ENCODE results near the gene TRMT2A. TPM values are rescaled to one million over a fixed set of nuclear protein-coding genes. Genes with fewer than 3 reads are reported as not detected.
"Not testable (repeated sequence)": the region's sequence is repeated elsewhere in the genome, so short reads cannot be mapped to it uniquely, and the experiment has no call there.

The TRMT2A gene
- total RNA-seq, 1 donor from 2014 or later, result 44.8 TPM

DNA sequence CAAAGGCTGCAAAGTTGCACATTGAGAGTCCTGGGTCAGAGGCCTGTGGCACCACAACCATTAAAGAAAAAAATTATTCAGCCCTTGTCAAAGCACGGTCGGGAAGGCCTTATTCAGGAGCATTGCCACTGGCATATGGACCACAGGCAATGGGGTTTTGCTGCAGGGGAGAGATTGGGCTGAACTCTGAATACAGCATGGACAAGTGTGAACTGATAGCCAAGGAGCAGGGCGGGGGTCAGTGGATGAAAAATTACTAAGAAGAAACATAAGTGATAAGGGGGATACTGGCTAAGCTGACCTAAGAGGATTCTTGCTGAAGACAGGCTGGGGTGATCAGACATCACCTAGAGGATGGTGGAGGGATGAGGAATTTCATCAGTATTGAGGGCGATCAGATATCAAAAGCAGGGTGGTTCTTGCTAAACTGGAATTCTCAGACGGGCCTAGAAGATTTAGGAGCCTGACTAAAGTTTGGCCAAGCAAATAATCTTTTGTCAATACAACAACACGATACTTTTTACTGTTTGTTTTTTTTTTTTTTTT is 40.3 kb downstream of the TRMT2A start:
- Mint-ChIP-seq H3K27me3 (ENCODE audit: unreplicated experiment) (peaks cover 5% of the 10 kb centered on the region), H3K36me3 (ENCODE audit: low read depth, unreplicated experiment) (peaks cover 4% of the 10 kb centered on the region), H3K27ac (ENCODE audit: unreplicated experiment) (no peak overlapping the region), H3K4me1 (ENCODE audit: unreplicated experiment) (peaks cover 4% of the 10 kb centered on the region), H3K9me3 (ENCODE audit: unreplicated experiment) (no peaks in the 10 kb centered on the region), H3K4me3 (ENCODE audit: unreplicated experiment) (no peak overlapping the region)
- DNase-seq (ENCODE audit: low spot score), result no peak
- TF ChIP-seq CTCF (IDR thresholded peaks at IDR 0.05; ENCODE audit: unreplicated experiment), result no peak

DNA sequence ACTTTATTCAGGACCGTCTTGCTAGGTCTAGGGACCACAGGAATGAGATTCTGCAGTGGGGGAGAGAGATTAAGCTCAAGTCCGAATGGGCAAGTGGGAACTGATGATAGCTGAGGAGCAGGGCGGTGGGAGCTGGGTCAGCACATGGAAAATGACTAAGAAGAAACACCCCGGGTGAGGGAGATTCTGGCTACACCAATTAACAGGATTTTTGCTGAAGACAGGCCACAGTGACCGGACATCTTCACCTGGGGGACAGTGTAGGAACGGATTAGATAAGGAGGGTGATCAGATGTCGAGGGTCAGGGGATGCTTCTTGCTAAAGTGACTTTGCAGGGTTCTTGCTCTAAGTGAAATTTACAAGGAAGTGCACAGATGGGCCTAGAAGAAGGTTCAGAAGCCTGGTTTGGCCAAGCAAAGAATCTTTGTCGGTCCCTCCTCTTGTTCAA is 45.5 kb downstream of the TRMT2A start:
- Mint-ChIP-seq H3K36me3 (ENCODE audit: low read depth, unreplicated experiment) (no peaks in the 10 kb centered on the region), H3K27me3 (ENCODE audit: unreplicated experiment) (peaks cover 4% of the 10 kb centered on the region), H3K9me3 (ENCODE audit: unreplicated experiment) (no peaks in the 10 kb centered on the region), H3K4me1 (ENCODE audit: unreplicated experiment) (peaks cover 4% of the 10 kb centered on the region), H3K27ac (ENCODE audit: unreplicated experiment) (no peak overlapping the region), H3K4me3 (ENCODE audit: unreplicated experiment) (no peak overlapping the region)
- no peak for TF ChIP-seq CTCF (IDR thresholded peaks at IDR 0.05; ENCODE audit: unreplicated experiment)
- DNase-seq (ENCODE audit: low spot score), result no peak

- DNase-seq (ENCODE audit: low spot score), result no peak
- no peaks in the 10 kb centered on the region for H3K36me3 Mint-ChIP-seq (ENCODE audit: low read depth, unreplicated experiment)
- H3K4me1 Mint-ChIP-seq (ENCODE audit: unreplicated experiment), result peaks cover 4% of the 10 kb centered on the region
- no peak for TF ChIP-seq CTCF (IDR thresholded peaks at IDR 0.05; ENCODE audit: unreplicated experiment)
- H3K4me3 Mint-ChIP-seq (ENCODE audit: unreplicated experiment), result no peak overlapping the region
- peaks cover 4% of the 10 kb centered on the region for H3K27me3 Mint-ChIP-seq (ENCODE audit: unreplicated experiment)
- no peaks in the 10 kb centered on the region for H3K9me3 Mint-ChIP-seq (ENCODE audit: unreplicated experiment)
- no peak overlapping the region for H3K27ac Mint-ChIP-seq (ENCODE audit: unreplicated experiment)
These were observed 47.5 kb downstream of the TRMT2A start for GRCh38 chr22:20069331-20070042.

- H3K27ac Mint-ChIP-seq (ENCODE audit: unreplicated experiment), result no peak overlapping the region
- H3K4me3 Mint-ChIP-seq (ENCODE audit: unreplicated experiment), result no peak overlapping the region
- H3K36me3 Mint-ChIP-seq (ENCODE audit: low read depth, unreplicated experiment), result no peaks in the 10 kb centered on the region
- H3K27me3 Mint-ChIP-seq (ENCODE audit: unreplicated experiment), result peaks cover 4% of the 10 kb centered on the region
- H3K9me3 Mint-ChIP-seq (ENCODE audit: unreplicated experiment), result no peaks in the 10 kb centered on the region
- no peak for DNase-seq (ENCODE audit: low spot score)
- H3K4me1 Mint-ChIP-seq (ENCODE audit: unreplicated experiment), result peaks cover 4% of the 10 kb centered on the region
- no peak for TF ChIP-seq CTCF (IDR thresholded peaks at IDR 0.05; ENCODE audit: unreplicated experiment)
These were observed 48.4 kb downstream of the TRMT2A start for GRCh38 chr22:20068640-20069039.

- not testable (repeated sequence) for DNase-seq (ENCODE audit: low spot score); H3K27ac Mint-ChIP-seq (ENCODE audit: unreplicated experiment); H3K4me1 Mint-ChIP-seq (ENCODE audit: unreplicated experiment); H3K27me3 Mint-ChIP-seq (ENCODE audit: unreplicated experiment); H3K4me3 Mint-ChIP-seq (ENCODE audit: unreplicated experiment); H3K36me3 Mint-ChIP-seq (ENCODE audit: low read depth, unreplicated experiment); H3K9me3 Mint-ChIP-seq (ENCODE audit: unreplicated experiment)
These were observed 49.7 kb downstream of the TRMT2A start for GRCh38 chr22:20067384-20067682.

All from endothelial cell (in vitro differentiated cells).